Adrenal gland (tissue), 5 donors: Measurements from ENCODE around the gene HUS1B.

Experiments used
- CTCF ChIP-seq, 6 experiments: fragments of 450-650 bp in 4 of 6; fragments of 200-600 bp in 2 of 6; sonication (generic) in 1 of 6; IDR thresholded peaks; 1 replicate in 5 of 6; 2 replicates in 1 of 6; pipeline versions ENCODE4 v1.5.1 to v1.8.0; 2016 to 2021; ENCODE audit warnings: antibody characterized with exemption in 6 of 6, mild to moderate bottlenecking in 2 of 6, moderate library complexity in 1 of 6
- POLR2A ChIP-seq, 2 donors: fragments of 450-650 bp; IDR thresholded peaks; one replicate each; pipeline ENCODE4 v1.6.1; 2017; ENCODE audit warnings: antibody characterized with exemption in 2 of 2, mild to moderate bottlenecking in 2 of 2, moderate library complexity in 1 of 2
- donor health status: DM: no; HTN: no; CAD: no.

- TF ChIP-seq CTCF (IDR thresholded peaks at IDR 0.05) (no peak), POLR2A (IDR thresholded peaks at IDR 0.05) (no peak)
These were observed 36.0 kb downstream of the HUS1B start for GRCh38 chr6:620950-621349.
